ENCODE results near the gene MEOX2.

Gene MEOX2

DNA sequence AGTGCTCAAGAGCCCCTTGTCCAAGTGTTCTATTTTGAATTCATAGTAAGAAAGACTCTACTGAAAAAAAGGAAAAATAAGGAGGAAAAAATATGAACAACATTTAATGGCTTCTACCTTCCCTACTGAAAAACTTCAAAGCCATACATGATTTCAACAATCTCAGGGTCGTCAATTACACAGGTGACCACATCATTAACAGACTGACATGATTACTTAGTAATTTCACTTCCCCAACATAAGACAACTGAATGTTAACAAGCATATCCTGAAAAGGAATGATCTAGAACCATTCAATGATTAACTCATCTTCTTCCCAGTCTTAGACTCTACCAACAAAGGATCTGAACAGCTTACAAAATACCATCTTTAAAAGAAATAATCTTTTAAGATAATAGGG lies 34.8 kb downstream of the MEOX2 start:
- Histone ChIP-seq H3K4me1 (ENCODE audit: control insufficient read depth, insufficient read depth, low read length, poor library complexity, severe bottlenecking) (no peaks in the 10 kb centered on the region), H3K36me3 (ENCODE audit: control insufficient read depth, insufficient read depth, low read length) (no peaks in the 10 kb centered on the region), H3K27ac (ENCODE audit: low read depth, low read length, severe bottlenecking) (no peak overlapping the region), H3K4me3 (ENCODE audit: extremely low read depth, insufficient read depth, low read length, poor library complexity, severe bottlenecking) (no peak overlapping the region), H3K9me3 (ENCODE audit: control insufficient read depth, low read length) (no peaks in the 10 kb centered on the region)
- WGBS, 2 experiments (ENCODE audit: insufficient coverage in 2 of 2) = 100% methylated on average over 1 of the region's 1 CpG

DNA sequence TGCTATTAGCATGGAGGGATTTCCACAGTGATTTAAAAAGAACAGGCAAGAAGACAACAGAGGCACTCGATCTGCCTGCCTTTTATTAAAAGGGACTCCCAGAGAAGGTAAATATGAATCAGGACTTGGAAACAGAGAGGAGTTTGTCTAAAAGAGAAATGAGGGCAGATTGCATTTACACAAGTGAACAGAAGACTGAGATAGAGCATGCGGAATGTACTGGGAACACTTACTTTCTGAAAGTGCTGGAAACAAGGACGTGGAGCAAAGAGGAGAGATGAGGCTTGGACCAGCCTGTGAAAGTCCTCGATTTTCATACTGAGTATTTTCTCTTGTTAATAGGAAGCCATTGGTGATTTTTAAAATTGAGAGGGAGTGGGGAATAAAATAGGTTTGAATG lies 35.7 kb downstream of the MEOX2 start:
- 90 to 97% methylated on average over 3 of the region's 4 CpGs for WGBS, 2 experiments (ENCODE audit: insufficient coverage in 2 of 2)
- no peak overlapping the region for H3K4me3 ChIP-seq (ENCODE audit: extremely low read depth, insufficient read depth, low read length, poor library complexity, severe bottlenecking)
- no peaks in the 10 kb centered on the region for H3K4me1 ChIP-seq (ENCODE audit: control insufficient read depth, insufficient read depth, low read length, poor library complexity, severe bottlenecking)
- no peaks in the 10 kb centered on the region for H3K9me3 ChIP-seq (ENCODE audit: control insufficient read depth, low read length)
- H3K27ac ChIP-seq (ENCODE audit: low read depth, low read length, severe bottlenecking) = no peak overlapping the region
- H3K36me3 ChIP-seq (ENCODE audit: control insufficient read depth, insufficient read depth, low read length) = no peaks in the 10 kb centered on the region

DNA sequence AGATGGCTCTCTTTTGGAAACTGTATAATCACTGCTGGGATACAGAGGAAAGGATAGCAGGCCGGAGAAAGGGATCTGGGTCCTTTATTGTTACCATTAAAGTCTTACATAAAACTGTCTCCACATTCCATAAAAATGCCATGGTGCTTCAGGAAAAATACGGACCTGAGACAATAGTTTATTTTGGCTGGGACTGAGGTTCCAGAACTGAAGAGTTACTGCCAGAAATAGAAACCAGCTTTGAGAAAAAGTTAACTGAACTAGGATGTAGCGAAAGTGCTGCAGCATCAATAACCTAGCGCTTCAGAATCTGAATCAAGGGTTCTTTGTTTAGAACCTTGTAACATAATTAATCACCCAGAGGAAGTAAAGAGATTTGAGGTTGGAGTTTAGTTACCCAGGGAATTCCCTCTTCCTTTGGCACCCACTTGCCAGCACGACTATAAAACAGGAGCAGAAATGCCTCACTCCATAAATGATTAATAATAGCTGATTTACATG lies 38.0 kb downstream of the MEOX2 start:
- Histone ChIP-seq H3K36me3 (ENCODE audit: control insufficient read depth, insufficient read depth, low read length) (no peaks in the 10 kb centered on the region), H3K9me3 (ENCODE audit: control insufficient read depth, low read length) (no peaks in the 10 kb centered on the region), H3K4me3 (ENCODE audit: extremely low read depth, insufficient read depth, low read length, poor library complexity, severe bottlenecking) (no peak overlapping the region), H3K27ac (ENCODE audit: low read depth, low read length, severe bottlenecking) (no peak overlapping the region), H3K4me1 (ENCODE audit: control insufficient read depth, insufficient read depth, low read length, poor library complexity, severe bottlenecking) (no peaks in the 10 kb centered on the region)
- 67 to 100% methylated on average over 1 to 2 of the region's 5 CpGs for WGBS, 2 experiments (ENCODE audit: insufficient coverage in 2 of 2)

DNA sequence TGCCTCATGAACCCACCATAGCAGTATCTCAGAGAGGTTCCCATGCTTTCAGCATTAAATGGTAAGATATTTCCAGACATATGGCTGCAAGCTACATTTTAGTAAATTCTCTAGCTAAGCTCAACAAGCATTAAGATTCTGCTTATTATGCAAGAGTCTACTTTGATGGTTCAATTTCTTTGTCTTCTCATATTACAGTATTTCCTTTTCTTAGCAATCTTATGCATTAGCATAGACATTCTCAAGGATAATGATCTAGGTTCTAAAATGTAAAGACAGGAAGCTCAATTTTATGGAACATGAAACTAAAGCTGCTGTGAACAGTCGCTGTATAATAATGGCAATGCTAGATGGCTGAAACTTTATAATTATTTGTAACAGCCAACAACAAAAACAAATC lies 39.2 kb downstream of the MEOX2 start:
- no CpG with 5 or more reads among the region's 1 CpG for WGBS, 2 experiments (ENCODE audit: insufficient coverage in 2 of 2)

DNA sequence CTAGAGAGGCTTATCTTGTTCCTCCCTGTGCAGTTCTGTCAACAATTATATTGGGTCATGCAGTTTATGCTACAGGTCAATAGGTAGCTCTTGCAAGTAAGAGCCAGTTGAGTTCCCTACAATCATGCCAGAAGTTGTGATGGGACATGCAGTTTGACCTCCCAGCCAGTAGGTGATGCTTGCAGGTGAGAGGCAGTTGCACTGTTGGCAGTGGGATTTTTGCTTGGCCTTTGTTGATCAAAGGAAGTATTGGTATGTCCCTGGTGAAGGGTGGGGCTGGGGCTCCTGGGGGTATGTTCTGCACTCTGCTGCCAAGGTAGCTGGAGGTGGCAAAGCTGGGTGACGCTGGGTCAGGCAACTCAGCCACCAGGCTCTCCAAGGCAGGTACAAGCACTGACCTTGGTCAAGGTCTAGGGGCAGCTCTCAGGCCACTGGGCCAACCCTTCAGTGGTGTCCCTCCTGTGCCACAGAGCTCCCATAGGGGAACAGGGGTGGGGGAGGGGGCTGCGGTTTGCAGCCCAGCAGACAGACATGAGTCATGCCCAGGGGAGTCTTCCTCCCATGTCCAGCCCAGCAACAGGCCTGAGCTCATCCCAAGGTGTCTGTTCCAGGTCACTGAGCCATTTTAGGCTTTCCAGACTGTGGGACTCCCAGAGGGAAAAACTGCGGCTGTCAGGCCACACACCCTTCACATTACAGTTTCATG lies 43.3 kb downstream of the MEOX2 start:
- H3K4me1 ChIP-seq (ENCODE audit: control insufficient read depth, insufficient read depth, low read length, poor library complexity, severe bottlenecking) = no peaks in the 10 kb centered on the region
- WGBS, 2 experiments (ENCODE audit: insufficient coverage in 2 of 2) = 84 to 91% methylated on average over 2 of the region's 3 CpGs
- H3K9me3 ChIP-seq (ENCODE audit: control insufficient read depth, low read length) = no peaks in the 10 kb centered on the region
- no peaks in the 10 kb centered on the region for H3K36me3 ChIP-seq (ENCODE audit: control insufficient read depth, insufficient read depth, low read length)
- no peak overlapping the region for H3K27ac ChIP-seq (ENCODE audit: low read depth, low read length, severe bottlenecking)
- H3K4me3 ChIP-seq (ENCODE audit: extremely low read depth, insufficient read depth, low read length, poor library complexity, severe bottlenecking) = no peak overlapping the region

More for the DNA sequence above, 39.2 kb downstream of the MEOX2 start:
- Histone ChIP-seq H3K9me3 (ENCODE audit: control insufficient read depth, low read length) (no peaks in the 10 kb centered on the region), H3K4me1 (ENCODE audit: control insufficient read depth, insufficient read depth, low read length, poor library complexity, severe bottlenecking) (no peaks in the 10 kb centered on the region), H3K4me3 (ENCODE audit: extremely low read depth, insufficient read depth, low read length, poor library complexity, severe bottlenecking) (no peak overlapping the region), H3K36me3 (ENCODE audit: control insufficient read depth, insufficient read depth, low read length) (no peaks in the 10 kb centered on the region), H3K27ac (ENCODE audit: low read depth, low read length, severe bottlenecking) (no peak overlapping the region)

DNA sequence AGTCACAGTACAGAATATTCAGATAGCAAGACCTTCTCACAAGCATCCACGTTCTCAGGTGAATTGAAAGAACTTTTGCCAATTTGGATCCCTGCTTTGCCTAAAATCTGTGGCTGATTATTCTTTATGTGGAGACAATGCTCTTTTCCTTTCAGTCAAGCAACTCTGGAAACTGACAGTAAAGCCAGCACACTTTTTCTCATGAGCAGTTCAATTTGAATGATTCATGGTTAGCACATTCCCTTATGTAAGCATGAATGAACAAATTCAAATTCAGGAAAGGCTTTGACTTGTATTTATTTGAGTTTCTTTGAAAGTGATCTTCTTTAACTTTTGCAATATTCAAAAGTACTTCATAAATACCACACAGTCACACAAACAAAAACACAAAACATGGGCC lies 57.6 kb downstream of the MEOX2 start:
- Histone ChIP-seq H3K4me1 (ENCODE audit: control insufficient read depth, insufficient read depth, low read length, poor library complexity, severe bottlenecking) (no peaks in the 10 kb centered on the region), H3K36me3 (ENCODE audit: control insufficient read depth, insufficient read depth, low read length) (no peaks in the 10 kb centered on the region), H3K4me3 (ENCODE audit: extremely low read depth, insufficient read depth, low read length, poor library complexity, severe bottlenecking) (no peak overlapping the region), H3K9me3 (ENCODE audit: control insufficient read depth, low read length) (no peaks in the 10 kb centered on the region), H3K27ac (ENCODE audit: low read depth, low read length, severe bottlenecking) (no peak overlapping the region)
- 80% methylated on average over 1 of the region's 1 CpG; no CpG with 5 or more reads in 1 of the 2 experiments for WGBS, 2 experiments (ENCODE audit: insufficient coverage in 2 of 2)

DNA sequence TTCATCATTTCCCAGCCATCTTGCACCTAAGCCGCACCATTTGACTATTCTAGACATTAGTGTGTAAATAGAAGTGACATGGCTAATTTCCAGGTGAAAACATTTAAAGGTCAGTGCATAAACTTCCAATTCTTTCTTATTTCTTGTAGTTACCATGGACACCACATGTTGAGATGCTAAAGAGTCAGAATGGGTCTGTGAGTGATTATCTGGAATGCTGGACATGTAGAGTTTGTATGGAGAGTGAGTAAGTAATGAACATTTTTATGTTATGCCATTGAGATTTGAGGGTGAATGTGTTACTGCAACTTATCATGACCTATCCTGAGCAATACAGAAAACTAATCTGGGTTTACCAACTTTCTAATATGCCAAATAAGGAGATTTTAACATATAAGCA lies 60.4 kb downstream of the MEOX2 start:
- H3K36me3 ChIP-seq (ENCODE audit: control insufficient read depth, insufficient read depth, low read length) = no peaks in the 10 kb centered on the region

DNA sequence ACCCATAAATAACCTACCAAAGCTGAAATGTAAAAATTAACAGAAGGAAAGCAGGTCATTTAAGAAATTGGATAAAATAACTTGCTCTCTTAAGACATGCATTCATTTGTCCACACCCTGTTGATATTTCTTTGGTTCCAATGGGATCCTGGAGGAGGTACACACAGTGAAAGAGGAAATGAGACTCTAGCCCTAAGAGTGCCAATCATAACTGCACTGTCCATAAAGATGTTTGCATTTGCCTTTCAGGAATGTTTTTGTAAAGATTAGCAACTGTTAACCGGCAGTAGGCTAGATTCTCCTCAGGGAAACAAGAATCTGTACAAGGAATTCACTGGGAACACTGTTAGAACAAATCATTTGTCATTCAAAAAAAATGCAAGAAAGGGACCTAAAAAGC lies 61.0 kb downstream of the MEOX2 start:
- WGBS, 2 experiments (ENCODE audit: insufficient coverage in 2 of 2) = no CpG with 5 or more reads among the region's 1 CpG
- no peaks in the 10 kb centered on the region for H3K9me3 ChIP-seq (ENCODE audit: control insufficient read depth, low read length)
- no peaks in the 10 kb centered on the region for H3K4me1 ChIP-seq (ENCODE audit: control insufficient read depth, insufficient read depth, low read length, poor library complexity, severe bottlenecking)
- no peaks in the 10 kb centered on the region for H3K36me3 ChIP-seq (ENCODE audit: control insufficient read depth, insufficient read depth, low read length)
- H3K27ac ChIP-seq (ENCODE audit: low read depth, low read length, severe bottlenecking) = no peak overlapping the region
- no peak overlapping the region for H3K4me3 ChIP-seq (ENCODE audit: extremely low read depth, insufficient read depth, low read length, poor library complexity, severe bottlenecking)

More for the DNA sequence above, 60.4 kb downstream of the MEOX2 start:
- H3K9me3 ChIP-seq (ENCODE audit: control insufficient read depth, low read length) = no peaks in the 10 kb centered on the region
- no peak overlapping the region for H3K4me3 ChIP-seq (ENCODE audit: extremely low read depth, insufficient read depth, low read length, poor library complexity, severe bottlenecking)
- no peaks in the 10 kb centered on the region for H3K4me1 ChIP-seq (ENCODE audit: control insufficient read depth, insufficient read depth, low read length, poor library complexity, severe bottlenecking)
- WGBS, 2 experiments (ENCODE audit: insufficient coverage in 2 of 2) = no CpG with 5 or more reads among the region's 1 CpG
- H3K27ac ChIP-seq (ENCODE audit: low read depth, low read length, severe bottlenecking) = no peak overlapping the region

DNA sequence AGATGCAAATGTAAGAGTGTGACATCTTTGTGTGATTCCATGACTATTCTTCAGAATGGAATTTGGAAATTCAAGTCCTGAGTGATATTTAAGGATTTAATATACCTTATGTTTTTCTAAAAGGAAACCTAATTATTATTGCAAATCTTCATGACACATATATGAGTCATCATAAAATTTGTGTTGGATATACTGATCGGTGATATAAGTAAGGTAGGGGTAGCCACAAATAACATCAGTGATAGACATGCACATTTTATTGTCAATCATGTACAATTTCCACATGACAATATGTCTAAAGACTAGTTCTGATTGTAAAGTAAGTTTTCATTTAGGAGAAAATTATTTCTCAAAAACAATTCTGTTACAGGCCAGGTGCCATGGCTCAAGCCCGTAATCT lies 65.0 kb downstream of the MEOX2 start:
- Histone ChIP-seq H3K4me1 (ENCODE audit: control insufficient read depth, insufficient read depth, low read length, poor library complexity, severe bottlenecking) (no peaks in the 10 kb centered on the region), H3K4me3 (ENCODE audit: extremely low read depth, insufficient read depth, low read length, poor library complexity, severe bottlenecking) (no peak overlapping the region), H3K9me3 (ENCODE audit: control insufficient read depth, low read length) (no peaks in the 10 kb centered on the region), H3K36me3 (ENCODE audit: control insufficient read depth, insufficient read depth, low read length) (no peaks in the 10 kb centered on the region), H3K27ac (ENCODE audit: low read depth, low read length, severe bottlenecking) (no peak overlapping the region)
- 88 to 100% methylated on average over 1 of the region's 2 CpGs for WGBS, 2 experiments (ENCODE audit: insufficient coverage in 2 of 2)

DNA sequence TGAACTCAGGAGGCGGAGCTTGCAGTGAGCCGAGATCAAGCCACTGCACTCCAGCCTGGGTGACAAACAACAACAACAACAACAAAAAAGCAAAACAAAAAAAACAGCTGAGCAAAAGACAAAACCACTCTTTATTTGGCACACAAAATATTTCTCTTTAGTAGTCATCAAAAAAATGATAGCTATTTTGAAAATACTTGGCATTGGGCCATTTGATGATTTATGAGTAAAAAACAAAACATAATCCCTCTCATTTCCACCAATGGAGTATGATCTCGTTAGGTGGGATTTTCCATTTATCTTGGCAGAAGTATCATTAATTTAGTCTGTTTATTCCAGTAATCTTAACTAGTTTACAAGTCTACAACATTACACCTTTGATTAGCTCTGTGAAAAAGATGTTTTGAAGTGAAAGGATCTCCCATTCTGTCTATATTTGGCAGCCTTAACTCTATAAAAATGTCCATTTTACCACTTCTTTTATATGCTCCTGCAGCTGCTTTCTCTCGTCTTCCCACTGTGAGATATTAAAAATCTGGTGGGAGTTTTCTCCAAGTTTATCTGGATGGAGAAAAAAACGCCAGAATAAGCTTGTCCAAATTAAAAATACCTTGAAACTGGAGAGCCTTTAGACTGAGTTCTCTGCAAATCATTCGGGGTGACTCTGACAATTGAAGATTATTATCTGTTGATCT lies 65.8 kb downstream of the MEOX2 start:
- no peaks in the 10 kb centered on the region for H3K36me3 ChIP-seq (ENCODE audit: control insufficient read depth, insufficient read depth, low read length)
- H3K4me1 ChIP-seq (ENCODE audit: control insufficient read depth, insufficient read depth, low read length, poor library complexity, severe bottlenecking) = no peaks in the 10 kb centered on the region
- WGBS, 2 experiments (ENCODE audit: insufficient coverage in 2 of 2) = 78 to 94% methylated on average over 2 to 4 of the region's 6 CpGs
- H3K27ac ChIP-seq (ENCODE audit: low read depth, low read length, severe bottlenecking) = no peak overlapping the region
- no peaks in the 10 kb centered on the region for H3K9me3 ChIP-seq (ENCODE audit: control insufficient read depth, low read length)
- H3K4me3 ChIP-seq (ENCODE audit: extremely low read depth, insufficient read depth, low read length, poor library complexity, severe bottlenecking) = no peak overlapping the region

DNA sequence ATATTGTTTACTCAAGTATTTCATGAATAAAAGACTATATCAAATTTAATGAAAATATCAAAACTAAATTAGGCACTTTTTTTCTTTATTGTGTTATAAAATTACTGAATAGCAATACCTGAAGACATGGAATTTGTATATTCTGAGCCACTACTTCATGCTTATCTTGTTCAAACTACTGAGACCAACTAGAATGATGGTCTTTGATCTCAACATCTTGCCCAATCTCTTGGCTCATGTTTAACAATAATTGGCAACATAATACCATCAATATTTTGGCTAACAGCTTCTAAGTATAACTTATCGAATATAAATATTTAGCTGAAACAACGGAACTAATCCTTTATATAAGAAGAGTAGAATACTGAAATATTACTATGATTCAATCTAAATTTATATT lies 68.2 kb downstream of the MEOX2 start:
- Histone ChIP-seq H3K9me3 (ENCODE audit: control insufficient read depth, low read length) (no peaks in the 10 kb centered on the region), H3K4me1 (ENCODE audit: control insufficient read depth, insufficient read depth, low read length, poor library complexity, severe bottlenecking) (no peaks in the 10 kb centered on the region), H3K27ac (ENCODE audit: low read depth, low read length, severe bottlenecking) (no peak overlapping the region), H3K4me3 (ENCODE audit: extremely low read depth, insufficient read depth, low read length, poor library complexity, severe bottlenecking) (no peak overlapping the region), H3K36me3 (ENCODE audit: control insufficient read depth, insufficient read depth, low read length) (no peaks in the 10 kb centered on the region)
- no CpG with 5 or more reads among the region's 2 CpGs for WGBS, 2 experiments (ENCODE audit: insufficient coverage in 2 of 2)

Data from mesodermal cell (in vitro differentiated cells).